ENCODE results near the gene SPOCK3.
A peak's percentile ranks its signal among the peaks of the same experiment; 100 is the strongest.
"Not testable (repeated sequence)": the region's sequence is repeated elsewhere in the genome, so short reads cannot be mapped to it uniquely, and the experiment has no call there.

The SPOCK3 gene

DNA sequence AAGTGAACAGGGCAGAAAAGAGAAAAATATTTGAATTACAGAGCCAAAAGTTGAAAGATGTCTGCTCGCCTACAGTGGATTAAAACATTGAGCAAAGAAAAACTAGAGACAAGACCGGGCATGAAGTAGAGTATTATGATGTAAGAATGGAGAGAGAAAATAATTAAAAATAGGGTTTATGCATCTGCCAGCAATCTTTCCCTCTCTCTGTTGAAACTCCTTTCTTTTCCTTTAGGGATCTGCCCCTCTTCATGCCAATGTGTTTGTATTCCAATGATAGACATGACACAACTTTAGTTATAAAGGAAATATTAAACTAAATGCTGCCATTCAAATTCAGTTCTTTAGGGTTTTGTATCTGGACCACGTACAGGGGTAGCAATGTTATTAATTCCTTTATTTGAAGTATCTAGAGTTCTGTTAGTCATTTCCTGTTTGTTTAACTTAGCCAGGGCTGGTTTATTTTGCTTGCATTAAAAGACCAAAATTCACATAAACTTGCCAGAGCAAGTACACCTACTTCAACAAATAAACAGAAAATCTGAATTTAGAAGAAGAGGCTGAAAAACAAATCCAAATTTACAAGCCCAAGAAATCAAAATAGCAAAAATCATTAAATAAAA is 202.6 kb downstream of the SPOCK3 start:
- DNase-seq, result no peak

- no peak for DNase-seq
Measured at GRCh38 chr4:167028976-167029375, 205.3 kb downstream of the SPOCK3 start.

DNA sequence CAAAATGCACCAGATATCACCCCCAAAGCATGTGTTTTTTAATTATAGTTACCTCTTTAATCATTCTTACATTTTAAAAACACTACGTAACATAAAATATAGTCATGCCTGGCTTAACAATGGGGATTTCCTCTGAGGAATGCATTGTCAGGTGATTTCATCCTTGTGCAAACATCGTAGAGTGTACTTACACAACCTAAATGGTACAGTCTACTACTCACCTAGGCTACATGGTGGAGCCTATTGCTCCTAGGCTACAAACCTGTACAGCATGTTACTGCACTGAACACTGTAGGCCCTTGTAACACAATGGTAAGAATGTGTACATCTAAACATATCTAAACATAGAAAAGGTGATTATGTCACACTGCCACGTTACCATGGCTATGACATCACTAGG is 208.6 kb downstream of the SPOCK3 start:
- no peak for DNase-seq

DNA sequence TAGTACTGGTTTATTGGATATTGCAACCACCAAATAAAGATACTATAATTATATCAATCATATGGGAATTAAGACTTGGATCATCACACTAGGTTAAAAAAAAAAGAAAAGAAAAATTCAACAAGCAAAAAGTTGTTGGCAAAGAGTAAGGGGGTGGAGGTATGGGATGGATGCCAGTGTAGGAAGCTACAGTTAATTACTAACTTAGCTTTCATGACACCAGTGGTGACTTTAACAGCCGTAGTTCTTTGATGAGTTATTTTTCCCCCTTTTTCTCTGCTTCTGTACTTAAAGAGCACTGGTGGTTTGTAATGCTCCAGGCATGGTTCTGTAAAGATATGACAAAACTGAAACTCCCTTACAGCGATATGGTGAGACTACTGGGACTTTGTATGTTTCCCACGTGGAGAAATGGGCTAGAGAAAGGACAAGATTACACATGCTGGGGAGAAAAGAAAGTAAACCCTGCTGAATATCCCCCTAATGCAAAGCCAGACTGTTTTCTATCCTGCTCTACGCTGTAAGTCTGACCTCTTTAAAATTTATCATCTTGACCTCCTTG is 210.8 kb downstream of the SPOCK3 start:
- DNase-seq, result no peak

DNA sequence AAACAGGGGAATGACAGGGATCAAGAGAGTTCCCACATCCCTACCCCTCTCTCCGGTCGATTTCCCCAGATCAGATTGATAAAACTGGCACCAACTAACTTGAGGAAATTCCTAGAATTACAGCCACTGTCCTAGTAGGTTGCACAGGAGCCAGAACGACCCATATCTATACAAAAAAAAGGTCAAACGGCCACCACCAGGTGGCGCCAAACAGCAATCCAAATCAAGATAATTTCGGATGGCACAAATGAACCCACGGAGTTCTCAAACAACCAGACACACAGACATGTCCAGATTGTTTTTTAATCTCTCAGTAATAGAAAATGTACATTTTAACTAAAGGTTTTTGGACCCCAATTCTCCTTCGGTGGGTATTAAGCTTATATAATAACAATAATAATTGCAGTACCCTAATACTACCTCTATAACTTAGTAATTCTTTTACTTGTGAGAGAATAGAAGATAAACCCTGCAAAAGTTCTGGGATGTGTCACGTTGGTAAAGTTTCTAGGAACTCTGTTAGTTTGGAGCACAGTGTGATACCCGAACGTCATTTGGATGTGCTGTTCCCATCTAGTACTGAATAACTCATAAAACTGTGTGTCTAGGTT is 212.6 kb downstream of the SPOCK3 start:
- DNase-seq, result peak; percentile 13 to 46

GRCh38 chr4:167020410-167020809 is 213.9 kb downstream of the SPOCK3 start:
- DNase-seq, result no peak

DNA sequence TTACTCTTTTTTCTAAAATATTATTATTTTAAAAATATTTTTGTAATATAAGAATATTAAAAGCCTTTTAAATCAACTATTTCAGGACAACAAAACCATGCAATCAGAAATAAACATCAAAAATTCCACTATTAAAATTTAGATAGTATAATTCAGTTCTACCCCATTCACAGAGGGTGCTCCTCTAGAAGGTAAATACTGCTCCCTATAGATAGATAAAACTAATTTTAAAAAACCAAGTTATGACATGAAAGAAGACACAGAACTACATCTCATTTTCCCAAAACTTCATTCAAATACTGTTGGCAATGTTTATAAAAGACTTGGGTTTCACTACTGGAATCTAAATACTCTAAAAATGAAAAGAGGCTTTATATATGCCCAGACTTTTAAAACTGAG is 219.3 kb downstream of the SPOCK3 start:
- DNase-seq, result no peak

GRCh38 chr4:167003326-167003725 is 231.0 kb downstream of the SPOCK3 start:
- DNase-seq, result no peak

DNA sequence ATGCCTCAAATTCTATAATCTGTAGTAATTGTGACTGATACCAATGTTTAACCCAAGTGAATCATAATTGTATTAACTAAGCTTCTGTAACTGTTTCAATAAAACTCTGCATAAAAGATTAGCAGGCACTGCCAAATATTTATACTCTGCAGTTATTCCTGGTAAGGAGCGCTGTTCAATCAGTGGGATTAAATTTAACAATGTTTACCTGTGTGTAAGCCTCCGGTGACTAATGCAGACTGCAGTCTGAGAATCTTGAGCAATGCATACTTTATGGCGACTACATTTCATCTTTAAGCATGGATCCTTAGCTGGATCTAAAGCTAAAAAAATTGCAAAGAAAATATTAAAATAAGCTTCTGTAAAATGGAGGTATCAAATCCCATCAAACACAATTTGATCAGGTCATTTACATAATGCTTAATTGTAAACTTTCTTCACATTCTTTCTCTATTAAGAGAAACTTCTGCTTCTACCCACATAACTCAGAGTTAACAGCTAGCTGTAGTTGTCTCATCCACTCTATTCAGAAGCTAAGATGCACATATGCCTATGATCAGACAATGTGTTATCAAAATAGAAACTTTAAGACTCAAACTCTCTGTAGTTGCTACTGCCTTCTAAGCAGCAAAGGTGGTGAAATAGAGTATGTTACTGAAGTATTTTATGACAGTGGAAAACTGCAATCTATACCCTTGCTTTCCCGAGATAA is 234.0 kb downstream of the SPOCK3 start:
- no peak for DNase-seq

DNA sequence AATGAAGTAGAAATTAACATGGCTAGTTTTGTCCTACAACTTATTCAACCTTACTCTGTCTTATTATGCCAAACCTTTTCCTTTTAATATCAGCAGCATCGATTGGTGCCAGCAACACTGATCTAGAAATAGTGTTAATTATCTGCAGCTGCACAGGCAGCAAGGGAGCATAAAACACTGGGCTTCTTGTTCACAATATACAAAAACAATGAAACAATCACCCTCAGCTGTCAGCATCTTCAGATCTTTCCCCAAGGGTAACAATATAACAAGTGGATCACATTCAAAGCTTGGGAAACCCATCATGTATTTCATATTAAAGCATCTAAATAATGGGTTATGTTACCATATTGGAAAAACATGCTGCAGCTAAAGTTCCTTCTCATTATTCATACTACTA is 238.1 kb downstream of the SPOCK3 start:
- DNase-seq, result no peak

- DNase-seq, result no peak
Measured at GRCh38 chr4:166994686-166995085, 239.6 kb downstream of the SPOCK3 start.

GRCh38 chr4:166991006-166991561 is 243.2 kb downstream of the SPOCK3 start:
- no peak for DNase-seq

DNA sequence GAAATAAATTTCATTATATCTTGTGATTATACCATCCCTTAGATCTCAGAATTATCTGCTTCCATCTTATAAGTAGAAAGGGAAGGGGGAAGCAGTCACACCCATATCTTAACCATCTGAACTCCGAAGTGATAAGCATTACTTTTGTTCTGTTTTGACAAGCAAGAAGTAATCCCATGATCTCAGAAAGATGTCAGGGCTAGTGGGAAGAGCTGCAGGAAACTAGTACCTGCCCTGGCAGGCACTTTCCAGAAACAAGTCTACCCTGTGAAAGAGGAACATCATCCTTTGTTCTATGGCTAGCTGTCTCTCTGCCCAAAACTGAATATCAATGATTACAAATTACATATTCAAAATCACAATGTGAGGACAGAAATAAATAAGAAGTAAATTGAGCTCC is 244.4 kb downstream of the SPOCK3 start:
- no peak for DNase-seq

- DNase-seq, result no peak
Measured at GRCh38 chr4:166987026-166987425, 247.3 kb downstream of the SPOCK3 start.

DNA sequence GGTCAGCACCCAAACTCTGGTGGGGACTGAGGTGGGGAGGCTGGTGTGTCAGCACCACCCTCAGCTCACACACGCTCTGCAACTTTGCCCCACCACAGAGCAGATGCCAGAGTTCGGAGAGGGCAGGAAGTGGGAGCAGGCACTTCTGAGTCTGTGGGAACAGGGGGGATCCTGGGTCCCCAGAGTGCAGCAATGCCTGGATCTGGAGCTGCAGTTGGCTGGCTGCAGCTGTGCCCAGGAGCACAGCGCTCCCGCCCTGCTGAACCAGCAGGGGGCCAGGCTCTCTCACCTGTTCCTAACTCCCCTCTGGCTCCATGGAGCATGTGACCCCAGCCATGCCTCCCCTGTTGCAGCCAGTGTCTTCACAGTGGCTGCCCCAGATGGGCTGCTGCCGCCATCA is 252.4 kb downstream of the SPOCK3 start:
- no peak for DNase-seq

DNA sequence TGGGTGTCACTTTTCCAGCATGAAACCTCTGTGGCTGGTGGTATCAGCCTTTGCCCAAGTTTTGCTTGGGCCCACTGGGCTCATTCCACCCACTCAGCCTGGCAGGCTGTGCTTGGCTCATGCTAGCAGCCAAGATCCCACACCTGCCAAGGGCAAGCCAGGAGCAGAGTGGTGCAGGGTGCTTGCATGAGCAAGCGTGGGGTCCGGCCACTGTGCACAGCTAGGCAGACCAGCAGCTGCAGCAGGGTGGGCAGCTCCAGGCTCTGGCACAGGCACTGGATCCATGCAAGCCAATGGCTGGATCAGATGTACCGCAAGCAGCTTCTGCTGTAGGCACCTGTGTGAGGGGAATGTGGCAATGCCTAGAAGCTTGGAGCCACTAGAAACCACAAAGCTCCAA is 253.9 kb downstream of the SPOCK3 start:
- no peak for DNase-seq

DNA sequence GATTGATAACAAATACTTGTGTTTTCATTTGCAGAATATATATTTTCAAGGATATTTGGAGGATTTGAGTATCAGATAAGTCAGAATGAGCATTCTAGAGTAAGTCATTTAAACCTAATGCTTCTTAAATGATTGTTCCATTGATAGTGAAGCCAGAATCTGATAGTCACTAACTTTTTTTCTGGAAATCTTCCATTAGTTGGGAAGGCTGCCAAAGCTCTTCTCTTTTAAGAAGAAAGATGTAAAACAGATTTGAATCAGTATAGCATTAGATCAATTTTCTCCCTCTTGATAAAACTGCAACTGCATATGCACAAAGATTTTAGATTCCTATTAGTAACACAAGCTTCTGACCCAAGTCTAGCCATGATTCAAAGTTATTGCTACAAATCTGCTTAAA is 256.7 kb downstream of the SPOCK3 start:
- no peak for DNase-seq

- no peak for DNase-seq
Measured at GRCh38 chr4:166972071-166972470, 262.2 kb downstream of the SPOCK3 start.

DNA sequence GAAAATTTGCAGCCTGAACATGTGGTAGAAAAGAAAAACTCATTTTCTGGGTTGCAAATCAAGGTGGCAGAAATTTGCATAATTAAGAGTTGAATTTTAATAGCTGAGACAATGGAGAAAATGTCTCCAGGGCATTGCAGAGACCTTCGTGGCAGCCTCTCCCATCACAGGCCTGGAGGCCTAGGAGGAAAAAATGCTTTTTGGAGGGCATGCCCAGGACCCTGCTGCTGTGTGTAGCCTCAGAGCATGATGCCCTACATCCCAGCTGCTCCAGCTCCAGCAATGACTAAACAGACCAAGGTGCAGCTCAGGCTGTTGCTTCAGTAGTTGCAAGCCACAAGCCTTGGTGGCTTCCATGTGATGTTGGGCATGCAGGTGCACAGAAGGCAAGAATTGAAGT is 266.1 kb downstream of the SPOCK3 start:
- not testable (repeated sequence) for DNase-seq

GRCh38 chr4:166965562-166965961 is 268.7 kb downstream of the SPOCK3 start:
- DNase-seq, result no peak

DNA sequence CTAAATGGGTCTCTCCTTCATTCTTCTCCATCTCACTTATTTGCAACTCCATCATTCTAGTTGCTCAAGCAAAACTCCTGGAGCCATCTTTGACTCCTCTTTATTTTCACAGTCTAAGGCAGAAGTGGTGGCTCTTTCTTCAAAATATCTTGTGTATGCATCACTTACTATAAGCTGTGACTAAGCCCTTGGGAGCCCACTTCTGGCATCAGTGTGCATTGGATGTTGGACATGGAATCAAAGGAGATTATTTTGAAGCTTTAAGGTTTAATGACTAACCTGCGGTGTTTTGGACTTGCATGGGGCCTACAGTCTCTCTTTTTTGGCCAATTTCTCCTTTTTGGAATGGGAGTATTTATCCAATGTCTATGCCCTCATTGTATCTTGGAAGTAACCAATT is 276.8 kb downstream of the SPOCK3 start:
- no peak for DNase-seq

DNA sequence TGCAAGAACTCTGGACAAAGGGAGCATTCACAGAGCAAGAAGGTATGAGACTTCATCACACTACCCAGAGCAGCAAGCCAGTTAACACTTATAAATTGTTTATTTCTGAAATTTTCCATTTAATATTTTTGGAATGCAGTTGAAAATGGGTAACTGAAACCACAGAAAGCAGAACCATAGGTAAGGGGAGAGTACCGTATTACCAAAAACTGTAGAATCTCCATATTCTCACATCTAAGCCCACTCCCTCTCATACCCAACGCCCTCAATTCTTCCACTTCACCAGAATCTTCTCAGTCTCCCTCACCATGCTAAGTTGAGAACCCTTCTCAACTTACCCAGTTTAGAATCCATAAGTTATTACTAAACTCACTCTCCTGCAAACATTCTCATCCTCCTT is 277.8 kb downstream of the SPOCK3 start:
- no peak for DNase-seq

GRCh38 chr4:166941629-166942028 is 292.7 kb downstream of the SPOCK3 start:
- no peak for DNase-seq

DNA sequence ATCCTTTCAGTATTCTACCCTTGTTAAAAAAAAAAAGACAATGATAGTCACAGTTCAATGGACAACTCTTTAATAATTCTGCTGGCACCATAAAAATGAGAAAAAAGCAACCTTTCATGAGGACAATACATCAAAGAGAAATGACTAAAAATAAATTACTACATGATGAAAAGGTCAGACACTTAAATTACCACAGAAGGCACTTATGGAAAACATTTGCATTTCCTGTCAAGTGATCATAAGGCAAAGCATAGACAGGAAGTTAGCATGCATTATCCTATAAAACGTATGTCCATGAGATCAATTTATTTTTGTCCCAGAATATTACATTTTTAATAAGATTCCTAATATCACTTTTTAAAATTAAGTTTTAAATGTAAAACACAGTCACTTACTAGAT is 303.8 kb downstream of the SPOCK3 start:
- no peak for DNase-seq
